ENCODE results near the gene GSTO1.

GSTO1 gene

DNA sequence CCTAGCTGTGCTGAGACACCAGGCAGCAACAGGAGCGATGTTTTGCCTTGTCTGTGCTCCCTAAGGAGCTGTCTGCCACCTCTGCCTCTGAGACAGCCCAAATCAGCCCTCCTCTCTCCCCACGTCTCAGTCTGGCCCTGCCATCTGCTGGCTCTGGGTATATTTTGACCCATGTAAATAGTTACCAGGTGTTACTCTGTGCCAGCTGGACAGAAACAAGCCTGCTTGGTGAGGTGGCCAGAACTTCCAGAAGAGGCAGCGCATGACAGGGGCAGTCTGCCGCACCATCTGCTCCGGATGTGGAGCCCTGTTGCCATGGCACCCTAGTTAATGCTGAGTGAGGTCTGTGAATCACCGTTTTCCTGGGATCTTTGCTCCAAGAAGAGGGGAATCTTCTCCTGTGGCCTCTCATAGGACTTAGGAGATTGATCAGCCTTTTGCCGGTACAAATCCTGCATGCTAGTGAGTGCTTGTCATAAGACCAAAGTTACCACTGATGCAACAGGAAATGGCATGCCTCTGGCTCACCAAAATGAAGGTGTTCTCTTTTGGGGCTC lies 46.1 kb downstream of the GSTO1 start:
- TF ChIP-seq, protein P1, sequence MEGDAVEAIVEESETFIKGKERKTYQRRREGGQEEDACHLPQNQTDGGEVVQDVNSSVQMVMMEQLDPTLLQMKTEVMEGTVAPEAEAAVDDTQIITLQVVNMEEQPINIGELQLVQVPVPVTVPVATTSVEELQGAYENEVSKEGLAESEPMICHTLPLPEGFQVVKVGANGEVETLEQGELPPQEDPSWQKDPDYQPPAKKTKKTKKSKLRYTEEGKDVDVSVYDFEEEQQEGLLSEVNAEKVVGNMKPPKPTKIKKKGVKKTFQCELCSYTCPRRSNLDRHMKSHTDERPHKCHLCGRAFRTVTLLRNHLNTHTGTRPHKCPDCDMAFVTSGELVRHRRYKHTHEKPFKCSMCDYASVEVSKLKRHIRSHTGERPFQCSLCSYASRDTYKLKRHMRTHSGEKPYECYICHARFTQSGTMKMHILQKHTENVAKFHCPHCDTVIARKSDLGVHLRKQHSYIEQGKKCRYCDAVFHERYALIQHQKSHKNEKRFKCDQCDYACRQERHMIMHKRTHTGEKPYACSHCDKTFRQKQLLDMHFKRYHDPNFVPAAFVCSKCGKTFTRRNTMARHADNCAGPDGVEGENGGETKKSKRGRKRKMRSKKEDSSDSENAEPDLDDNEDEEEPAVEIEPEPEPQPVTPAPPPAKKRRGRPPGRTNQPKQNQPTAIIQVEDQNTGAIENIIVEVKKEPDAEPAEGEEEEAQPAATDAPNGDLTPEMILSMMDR (conservative IDR thresholded peaks at IDR 0.05), result peak; percentile 73
- H3K27ac ChIP-seq, result peak overlapping the region; percentile 80

DNA sequence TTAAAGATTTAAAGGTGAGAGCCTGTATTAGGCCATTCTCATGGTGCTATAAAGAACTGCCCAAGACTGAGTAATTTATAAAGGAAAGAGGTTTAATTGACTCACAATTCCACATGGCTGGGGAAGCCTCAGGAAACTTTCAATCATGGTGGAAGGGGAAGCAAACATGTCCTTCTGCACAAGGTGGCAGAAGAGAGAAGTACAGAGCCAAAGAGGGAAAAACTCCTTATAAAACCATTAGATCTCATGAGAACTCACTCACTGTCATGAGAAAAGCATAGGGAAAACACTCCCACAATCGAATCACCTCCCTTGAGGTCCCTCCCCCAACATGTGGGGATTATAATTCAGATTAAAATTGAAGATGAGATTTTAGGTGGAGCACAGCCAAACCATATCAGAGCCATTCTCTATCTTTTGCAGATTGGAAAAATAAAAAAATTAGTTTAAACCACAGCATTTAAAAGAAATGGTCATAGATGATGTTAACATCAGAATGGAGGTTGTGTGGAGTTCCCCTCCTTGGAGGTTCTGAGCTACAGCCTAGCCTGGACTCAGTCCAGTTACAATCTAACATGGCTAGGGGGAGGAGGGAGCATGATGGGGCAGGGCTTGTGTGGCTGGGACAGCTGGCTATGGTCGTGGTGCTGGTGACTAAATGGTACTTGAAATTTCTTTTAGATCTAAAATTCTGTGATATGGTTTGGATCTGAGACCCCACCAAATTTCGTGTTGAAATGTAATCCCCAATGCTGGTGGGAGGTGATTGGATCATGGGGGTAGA lies 47.4 kb downstream of the GSTO1 start:
- TF ChIP-seq, protein P1 (conservative IDR thresholded peaks at IDR 0.05), result no peak
- peak overlapping the region; percentile 80 for H3K27ac ChIP-seq

DNA sequence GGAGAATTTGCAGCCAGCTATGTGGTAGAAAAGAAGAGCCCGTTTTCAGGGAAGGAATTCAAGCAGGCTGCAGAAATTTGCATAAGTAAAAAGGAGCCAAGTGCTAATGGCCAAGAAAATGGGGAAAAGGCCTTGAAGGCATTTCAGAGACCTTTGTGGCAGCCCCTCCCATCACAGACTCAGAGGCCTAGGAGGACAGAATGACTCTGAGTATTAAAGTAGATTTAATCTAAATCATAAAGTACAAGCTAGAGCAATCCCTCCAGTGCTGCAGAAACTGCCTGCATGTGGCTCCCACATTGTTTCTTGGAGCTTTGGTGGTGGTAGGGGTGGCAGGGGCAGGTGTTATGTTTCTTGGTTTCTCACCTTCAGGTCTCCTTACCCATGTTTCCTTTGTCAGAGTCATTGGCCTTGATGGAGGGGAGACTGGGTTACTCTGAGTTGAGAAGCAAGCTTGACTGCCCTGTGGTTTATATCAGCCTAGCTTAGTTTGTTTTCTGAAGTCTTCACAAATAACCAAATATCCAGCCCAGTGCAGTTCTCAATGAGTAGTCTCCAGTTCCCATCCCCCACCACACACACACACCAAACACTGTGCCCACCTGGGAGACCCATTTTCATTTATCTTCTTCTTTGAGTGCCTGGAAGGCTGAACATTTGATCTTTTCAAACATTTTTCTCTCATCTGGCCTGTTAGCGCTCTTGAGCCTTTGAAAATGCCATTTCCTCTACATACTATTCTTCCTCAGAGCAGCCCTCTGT lies 49.1 kb downstream of the GSTO1 start:
- peak overlapping the region; percentile 84 for H3K27ac ChIP-seq
- TF ChIP-seq, protein P1 (conservative IDR thresholded peaks at IDR 0.05), result no peak

DNA sequence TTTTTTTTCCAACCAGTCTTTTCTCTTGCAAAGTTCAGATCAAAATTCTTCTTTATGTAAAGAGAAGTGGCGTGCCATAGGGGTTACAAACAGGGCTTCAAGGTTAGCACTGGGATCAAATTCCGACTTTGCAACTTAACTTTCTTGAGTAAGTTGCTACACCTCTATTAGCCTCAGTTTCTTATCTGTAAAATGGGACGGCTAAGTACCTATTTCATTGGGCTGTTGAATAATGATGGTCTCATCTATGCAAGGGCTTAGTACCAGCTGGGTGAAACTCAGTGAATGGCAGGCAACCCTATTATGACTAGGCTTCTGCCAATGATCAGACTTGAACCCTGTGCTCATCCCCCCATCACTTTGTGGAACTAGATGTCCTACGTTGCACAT lies 49.7 kb downstream of the GSTO1 start:
- TF ChIP-seq, protein P1 (conservative IDR thresholded peaks at IDR 0.05), result no peak

DNA sequence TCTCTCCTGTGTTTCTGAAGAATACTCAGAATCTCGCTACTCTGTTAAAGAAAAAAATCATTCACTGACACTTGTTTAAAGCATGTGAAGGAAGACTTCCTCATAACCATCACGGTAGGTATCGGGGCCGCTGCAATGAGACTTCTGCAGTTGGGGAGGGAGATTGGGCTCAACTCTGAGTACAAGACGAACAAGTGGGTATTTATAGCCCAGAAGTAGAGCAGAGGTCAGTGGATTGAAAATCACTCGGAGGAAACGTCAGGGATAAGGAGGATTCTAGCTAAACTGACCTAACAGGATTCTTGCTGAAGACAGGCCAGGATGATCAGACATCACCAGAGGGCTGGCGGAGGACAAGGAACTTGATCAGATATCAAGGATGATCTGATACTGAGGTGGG lies 50.2 kb downstream of the GSTO1 start:
- peak overlapping the region; percentile 84 for H3K27ac ChIP-seq
- TF ChIP-seq, protein P1 (conservative IDR thresholded peaks at IDR 0.05), result no peak

More for the DNA sequence above, 49.7 kb downstream of the GSTO1 start:
- peak overlapping the region; percentile 84 for H3K27ac ChIP-seq

DNA sequence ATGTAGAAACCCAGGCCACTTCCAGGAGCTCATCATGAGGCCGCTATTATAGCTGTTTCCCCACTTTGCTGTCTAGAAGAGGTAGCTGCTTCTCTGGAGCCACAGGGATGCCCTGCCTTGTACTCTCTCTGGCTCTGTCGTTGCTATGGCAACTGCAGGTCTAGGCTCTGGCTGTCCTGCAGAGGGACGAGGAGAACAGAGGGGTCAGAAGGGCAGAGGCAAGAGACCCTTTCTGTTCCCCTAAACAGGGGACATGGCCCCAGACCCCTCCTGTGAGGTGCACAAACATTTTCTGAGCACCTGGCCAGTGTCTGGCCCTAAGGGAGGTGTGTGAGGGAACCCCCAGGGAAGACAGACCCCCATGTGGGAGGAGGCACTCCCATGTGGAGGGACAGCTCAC lies 52.2 kb downstream of the GSTO1 start:
- TF ChIP-seq, protein P1 (conservative IDR thresholded peaks at IDR 0.05), result no peak
- H3K27ac ChIP-seq, result peak overlapping the region; percentile 84; the same call in 1 of the 2 replicates

All from VCaP (cell line).